H1 (cell line): ENCODE results near the gene ARL10. TPM values are rescaled to one million over a fixed set of nuclear protein-coding genes. Genes with fewer than 3 reads are reported as not detected.

Source experiments
- CTCF ChIA-PET: fragments of 300-600 bp; sonication (Branson Sonifier 250); formaldehyde crosslinking; loops from one replicate; lab custom pipeline; 2021; ENCODE audit not compliant: partially characterized antibody; lab: Charles Lee
- POLR2A ChIA-PET: fragments of 300-600 bp; sonication (Branson Sonifier 250); formaldehyde crosslinking; loops from one replicate; lab custom pipeline; 2021; ENCODE audit warnings: inconsistent platforms; ENCODE audit not compliant: partially characterized antibody; lab: Charles Lee
- DNase-seq, 2 experiments: peaks; one replicate each; pipeline versions ENCODE4 v3.0.0 to v3.0.0-alpha.2; 2010 to 2022; ENCODE audit warnings: low spot score in 2 of 2, low read depth in 1 of 2, mixed read lengths in 1 of 2
- FAIRE-seq: peaks from 2 replicates; lab custom pipeline; 2011; peaks lifted over from hg19 to GRCh38; lab: Jason Lieb, UNC
- H2AFZ ChIP-seq: 2 replicates; pipeline ENCODE4 v1.8.1; 2012; ENCODE audit warnings: low read length, inconsistent platforms
- H2AK5ac ChIP-seq: 2 replicates; pipeline ENCODE4 v1.6.1; 2013; ENCODE audit warnings: low read depth, low read length
- H2BK120ac ChIP-seq: replicated peaks from 2 replicates; pipeline ENCODE3; 2013; ENCODE audit warnings: low read depth, low read length, inconsistent platforms
- H2BK12ac ChIP-seq: 2 replicates; pipeline ENCODE4 v1.6.1; 2013; ENCODE audit warnings: low read depth, low read length
- H2BK15ac ChIP-seq: 2 replicates; pipeline ENCODE4 v1.6.1; 2013; ENCODE audit warnings: low read length
- H2BK20ac ChIP-seq: 2 replicates; pipeline ENCODE4 v1.6.1; 2013; ENCODE audit warnings: low read length
- H2BK5ac ChIP-seq: 2 replicates; pipeline ENCODE4 v1.6.1; 2013; ENCODE audit warnings: low read depth, low read length
- H3K14ac ChIP-seq: 2 replicates; pipeline ENCODE4 v1.6.1; 2013; ENCODE audit warnings: inconsistent platforms; ENCODE audit not compliant: insufficient read length
- H3K18ac ChIP-seq: 2 replicates; pipeline ENCODE4 v1.6.1; 2013; ENCODE audit warnings: low read length; ENCODE audit errors: extremely low read depth
- H3K23ac ChIP-seq: 2 replicates; pipeline ENCODE4 v1.6.1; 2013; ENCODE audit warnings: inconsistent platforms; ENCODE audit not compliant: insufficient read length
- H3K23me2 ChIP-seq: 2 replicates; pipeline ENCODE4 v1.6.1; 2013; ENCODE audit warnings: low read depth, low read length
- H3K27ac ChIP-seq: 2 replicates; pipeline ENCODE4 v1.6.1; 2011; ENCODE audit warnings: low read depth, low read length, inconsistent platforms
- H3K27me3 ChIP-seq, 4 experiments: replicated peaks in 1 of 4; 1 replicate in 1 of 4; 2 replicates in 3 of 4; pipeline versions ENCODE4 v1.6.1 to v1.8.1; 2011 to 2013; ENCODE audit warnings: low read length in 3 of 4, mild to moderate bottlenecking in 3 of 4, inconsistent platforms in 2 of 4, mixed read lengths in 2 of 4, moderate library complexity in 1 of 4; ENCODE audit not compliant: control insufficient read depth in 3 of 4, insufficient read depth in 3 of 4; ENCODE audit errors: extremely low read depth in 1 of 4
- H3K36me3 ChIP-seq, 4 experiments: 2 replicates each; pipeline versions ENCODE4 v1.6.1 to v1.8.1; 2011 to 2013; ENCODE audit warnings: mild to moderate bottlenecking in 4 of 4, low read length in 3 of 4, moderate library complexity in 2 of 4, control low read depth in 1 of 4, inconsistent platforms in 1 of 4; ENCODE audit not compliant: insufficient read depth in 4 of 4, control insufficient read depth in 2 of 4
- H3K4ac ChIP-seq: replicated peaks from 2 replicates; pipeline ENCODE3; 2013; ENCODE audit warnings: low read length, low read depth, mixed read lengths, inconsistent platforms; ENCODE audit not compliant: insufficient read length
- H3K4me1 ChIP-seq, 4 experiments: replicated peaks in 1 of 4; 1 replicate in 1 of 4; 2 replicates in 3 of 4; pipeline versions ENCODE4 v1.6.1 to v1.8.1; 2011 to 2013; ENCODE audit warnings: low read length in 3 of 4, inconsistent platforms in 2 of 4, mixed read lengths in 1 of 4; ENCODE audit not compliant: insufficient read depth in 4 of 4, control insufficient read depth in 3 of 4
- H3K4me2 ChIP-seq, 2 experiments: 2 replicates each; pipeline versions ENCODE4 v1.6.1 to v1.8.1; 2011 to 2013; ENCODE audit warnings: low read depth in 2 of 2, low read length in 2 of 2, control low read depth in 1 of 2, inconsistent platforms in 1 of 2, mild to moderate bottlenecking in 1 of 2; ENCODE audit not compliant: insufficient read depth in 1 of 2
- H3K4me3 ChIP-seq, 4 experiments: fragments of 200-600, 300-600 bp in 1 of 4; sonication (generic), shearing (Covaris generic), sonication (Bioruptor Twin) in 1 of 4; 2 replicates each; pipeline versions ENCODE4 v1.5.1 to v1.8.1; 2011 to 2016; ENCODE audit warnings: low read length in 4 of 4, low read depth in 3 of 4, control low read depth in 2 of 4, inconsistent platforms in 2 of 4, mild to moderate bottlenecking in 2 of 4, mixed read lengths in 1 of 4, moderate library complexity in 1 of 4; ENCODE audit not compliant: insufficient read depth in 2 of 4; ENCODE audit errors: extremely low read depth in 1 of 4
- H3K56ac ChIP-seq: replicated peaks from 2 replicates; pipeline ENCODE3; 2013; ENCODE audit warnings: low read depth, mild to moderate bottlenecking, mixed read lengths, low read length, inconsistent platforms; ENCODE audit not compliant: insufficient read length
- H3K79me1 ChIP-seq: 2 replicates; pipeline ENCODE4 v1.6.1; 2013; ENCODE audit warnings: low read depth, low read length, control low read depth
- H3K79me2 ChIP-seq, 2 experiments: 2 replicates each; pipeline versions ENCODE4 v1.6.1 to v1.8.1; 2012 to 2013; ENCODE audit warnings: low read length in 2 of 2, mild to moderate bottlenecking in 2 of 2, inconsistent platforms in 1 of 2; ENCODE audit not compliant: insufficient read depth in 2 of 2, control insufficient read depth in 1 of 2
- H3K9ac ChIP-seq, 4 experiments: replicated peaks in 1 of 4; 1 replicate in 1 of 4; 2 replicates in 3 of 4; pipeline versions ENCODE4 v1.6.1 to v1.8.1; 2011 to 2013; ENCODE audit warnings: low read depth in 3 of 4, low read length in 3 of 4, control low read depth in 2 of 4, mild to moderate bottlenecking in 2 of 4, moderate library complexity in 2 of 4, inconsistent platforms in 1 of 4; ENCODE audit errors: extremely low read depth in 1 of 4
- H3K9me3 ChIP-seq, 2 experiments: 2 replicates each; pipeline versions ENCODE4 v1.6.1 to v1.8.1; 2012 to 2013; ENCODE audit warnings: mild to moderate bottlenecking in 2 of 2, moderate library complexity in 2 of 2, control low read depth in 1 of 2, inconsistent platforms in 1 of 2, low read depth in 1 of 2, low read length in 1 of 2, mixed read lengths in 1 of 2; ENCODE audit not compliant: insufficient read depth in 2 of 2
- H4K20me1 ChIP-seq, 2 experiments: replicated peaks in 1 of 2; 2 replicates each; pipeline versions ENCODE3 to v1.8.1; 2011 to 2013; ENCODE audit warnings: inconsistent platforms in 2 of 2, low read length in 2 of 2, mild to moderate bottlenecking in 1 of 2; ENCODE audit not compliant: insufficient read depth in 2 of 2, control insufficient read depth in 1 of 2
- H4K5ac ChIP-seq: 2 replicates; pipeline ENCODE4 v1.6.1; 2013; ENCODE audit warnings: low read length, low read depth, mixed read lengths, inconsistent platforms; ENCODE audit not compliant: insufficient read length
- H4K8ac ChIP-seq: 2 replicates; pipeline ENCODE4 v1.8.0; 2013; ENCODE audit warnings: mild to moderate bottlenecking, moderate library complexity, low read length, inconsistent platforms; ENCODE audit not compliant: insufficient read depth; ENCODE audit errors: extremely low read depth
- H4K91ac ChIP-seq: replicated peaks from 2 replicates; pipeline ENCODE3; 2013; ENCODE audit warnings: low read length, mixed read lengths, inconsistent platforms; ENCODE audit not compliant: insufficient read length
- ASH2L ChIP-seq: fragments of 200-600, 300-600 bp; sonication (generic); IDR thresholded peaks from one replicate; pipeline ENCODE4 v1.7.1; 2017; ENCODE audit warnings: low read length
- CHD2 ChIP-seq: IDR thresholded peaks from 2 replicates; pipeline ENCODE4 v1.6.1; 2012; ENCODE audit warnings: low read length, improper control_type of control experiment
- KDM1A ChIP-seq: fragments of 200-600, 300-600 bp; sonication (generic); IDR thresholded peaks from 2 replicates; pipeline ENCODE4 v1.7.1; 2016; ENCODE audit warnings: mild to moderate bottlenecking, low read length, borderline replicate concordance
- MAFK ChIP-seq: IDR thresholded peaks from 2 replicates; pipeline ENCODE4 v1.6.1; 2012; ENCODE audit warnings: low read depth, mild to moderate bottlenecking, improper control_type of control experiment, low read length
- RAD21 ChIP-seq, 2 experiments: IDR thresholded peaks in 1 of 2; conservative IDR thresholded peaks in 1 of 2; 2 replicates each; pipeline ENCODE4 v1.6.1; 2011; ENCODE audit warnings: low read depth in 2 of 2, low read length in 2 of 2, improper control_type of control experiment in 1 of 2, inconsistent platforms in 1 of 2, mild to moderate bottlenecking in 1 of 2, moderate library complexity in 1 of 2
- RBBP5 ChIP-seq: IDR thresholded peaks from 2 replicates; pipeline ENCODE4 v1.7.1; 2012; ENCODE audit warnings: low read depth, mild to moderate bottlenecking, inconsistent platforms, low read length, moderate library complexity, borderline replicate concordance
- RFX5 ChIP-seq: IDR thresholded peaks from 2 replicates; pipeline ENCODE4 v1.6.1; 2011; ENCODE audit warnings: low read depth, low read length, improper control_type of control experiment, borderline replicate concordance
- WGBS, 2 experiments: shearing (Covaris generic) in 1 of 2; methylation state at CpG; one replicate each; pipeline versions ENCODE4 v1.1.6 to v1.1.7; 2013 to 2015; ENCODE audit warnings: low lambda C conversion rate in 2 of 2, mixed read lengths in 2 of 2, inconsistent platforms in 1 of 2, low coverage in 1 of 2, missing lambda C conversion rate in 1 of 2; ENCODE audit not compliant: insufficient replicate concordance in 2 of 2, insufficient coverage in 1 of 2, insufficient read length in 1 of 2; ENCODE audit errors: extremely low coverage in 1 of 2, missing lambda C conversion rate in 1 of 2; 5-methylcytosine and 5-hydroxymethylcytosine counted together
- polyA plus RNA-seq, 7 experiments: library from polyadenylated mRNA; depleted of rRNA in 3 of 7; stranded (reverse) in 5 of 7; unstranded in 2 of 7; fragments of >200 nt in 5 of 7; fragments of 200-250 nt in 2 of 7; gene quantifications; 1 replicate in 5 of 7; 2 replicates in 1 of 7; 4 replicates in 1 of 7; pipeline versions ENCODE4 v1.2.1 to v1.2.3, GENCODE V29; 2011 to 2013; ENCODE audit warnings: missing spikeins in 2 of 7, mixed read lengths in 2 of 7
- total RNA-seq: library from RNA; stranded (reverse); fragmentation: NEBNext Ultra II Directional; extraction: Animal tissue kit (Norgen Biotek cat#: 25700); gene quantifications from 2 replicates; pipeline ENCODE4 v1.2.1, GENCODE V29; 2021

The ARL10 gene
- total and polyA plus RNA-seq, 2 of the 8 experiments (the other 6 are each of a cell fraction or from before 2014, with no cell fraction given): 3.1 to 7.4 TPM

- Histone ChIP-seq H3K4ac (no peak overlapping the region), H2BK120ac (no peak overlapping the region), H4K20me1 (no peaks in the 10 kb centered on the region), H2AFZ (no peak overlapping the region), H2BK12ac (no peak overlapping the region), H2BK5ac (no peak overlapping the region), H3K9me3 (no peaks in the 10 kb centered on the region), H4K91ac (no peak overlapping the region), H3K23me2 (no peaks in the 10 kb centered on the region), H3K36me3 (peaks cover 0 to 11% (median 4%) of the 10 kb centered on the region in 4 experiments; a peak in 5 of 8 replicates), H3K4me3 (no peak overlapping the region), H2BK20ac (no peak overlapping the region), H3K56ac (no peak overlapping the region), H3K14ac (no peak overlapping the region), H3K4me1 (no peaks in the 10 kb centered on the region), H3K27ac (no peak overlapping the region), H3K27me3 (no peaks in the 10 kb centered on the region), H4K8ac (no peak overlapping the region), H3K9ac (no peak overlapping the region), H3K79me1 (no peaks in the 10 kb centered on the region), H2AK5ac (no peak overlapping the region), H3K4me2 (no peak overlapping the region), H3K18ac (no peak overlapping the region), H4K5ac (no peak overlapping the region), H3K79me2 (no peaks in the 10 kb centered on the region), H2BK15ac (no peak overlapping the region), H3K23ac (no peak overlapping the region)
- TF ChIP-seq MAFK: no peak
- no peak for TF ChIP-seq RAD21 (IDR thresholded peaks at IDR 0.05 in 1 of 2, conservative IDR thresholded peaks at IDR 0.05 in 1 of 2; ENCODE audit: low read depth in 2 of 2, low read length in 2 of 2)
- no peak for TF ChIP-seq ASH2L
- no peak for TF ChIP-seq CHD2
- TF ChIP-seq RBBP5: no peak
- no peak for TF ChIP-seq KDM1A
- no peak for TF ChIP-seq RFX5
- DNase-seq (no peak), FAIRE-seq (no peak)
- ChIA-PET CTCF (interaction anchor here (1.1 to 1.7 kb wide), 2 partner anchors 10 to 20 kb away, joined by 3 to 6 read pairs; no protein-coding TSS in a partner anchor), POLR2A (no interaction called here)
- WGBS, 2 experiments: 97% methylated on average over 5 of the region's 5 CpGs; no CpG with 5 or more reads in 1 of the 2 experiments
Observed at GRCh38 chr5:176339304-176339703, 26.0 kb upstream of the ARL10 start.
